Dermis blood vessel endothelial cell (primary cell): ENCODE data around the gene POLR3H. TPM values are rescaled to one million over a fixed set of nuclear protein-coding genes. Genes with fewer than 3 reads are reported as not detected.
A peak's percentile ranks its signal among the peaks of the same experiment; 100 is the strongest.
"Not testable (repeated sequence)": the region's sequence is repeated elsewhere in the genome, so short reads cannot be mapped to it uniquely, and the experiment has no call there.

Source experiments
- DNase-seq: peaks from one replicate; pipeline ENCODE4 v3.0.0; 2010
- total RNA-seq: library from RNA; depleted of rRNA; stranded (reverse); fragments of >200 nt; gene quantifications from 2 replicates; pipeline ENCODE4 v1.2.3, GENCODE V29; 2014

POLR3H gene, protein sequence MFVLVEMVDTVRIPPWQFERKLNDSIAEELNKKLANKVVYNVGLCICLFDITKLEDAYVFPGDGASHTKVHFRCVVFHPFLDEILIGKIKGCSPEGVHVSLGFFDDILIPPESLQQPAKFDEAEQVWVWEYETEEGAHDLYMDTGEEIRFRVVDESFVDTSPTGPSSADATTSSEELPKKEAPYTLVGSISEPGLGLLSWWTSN
- total RNA-seq, result 11.7 and 20.3 TPM in 2 replicates

DNA sequence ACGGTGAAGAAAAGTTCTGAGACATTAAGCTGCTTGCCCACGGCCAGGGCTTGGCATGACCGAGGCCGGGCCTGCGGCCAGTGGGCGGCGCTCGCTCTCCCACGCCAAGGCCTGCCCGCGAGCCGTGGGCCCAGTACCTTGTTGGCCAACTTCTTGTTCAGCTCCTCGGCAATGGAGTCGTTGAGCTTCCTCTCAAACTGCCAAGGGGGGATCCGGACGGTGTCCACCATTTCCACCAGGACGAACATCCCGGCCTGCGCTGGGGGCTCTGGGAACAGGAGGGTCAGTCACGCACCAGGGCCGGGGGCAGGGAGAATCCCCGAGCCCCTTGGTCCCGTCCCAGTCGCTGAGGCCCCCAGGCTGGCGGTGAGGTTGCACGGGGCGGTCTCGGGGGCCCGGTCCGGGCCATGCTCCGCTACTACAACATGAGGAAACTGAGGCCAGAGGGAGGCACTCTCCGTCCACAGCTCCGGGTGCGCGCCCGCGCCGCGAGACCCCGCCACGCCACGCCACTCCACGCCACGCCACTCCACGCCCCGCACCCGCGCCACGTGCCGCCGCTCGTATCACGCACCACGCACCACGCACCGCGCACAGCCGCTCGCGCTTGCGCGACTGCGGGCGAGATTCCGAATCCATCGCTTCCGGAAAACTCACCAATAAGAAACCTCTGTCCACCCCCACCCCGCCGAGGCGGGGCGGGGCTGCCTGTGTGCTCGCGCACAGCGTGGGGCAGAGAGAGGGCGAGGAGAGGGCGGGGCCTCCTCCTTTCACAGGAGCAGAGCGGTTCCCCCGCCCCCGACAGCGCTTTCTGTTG, at the start of gene POLR3H:
POLR3H (minus strand) TSS at position 617 of the 817 bp plus-strand sequence; CDS start at position 248, 369 bp downstream.
- DNase-seq, result peak; percentile 98

DNA sequence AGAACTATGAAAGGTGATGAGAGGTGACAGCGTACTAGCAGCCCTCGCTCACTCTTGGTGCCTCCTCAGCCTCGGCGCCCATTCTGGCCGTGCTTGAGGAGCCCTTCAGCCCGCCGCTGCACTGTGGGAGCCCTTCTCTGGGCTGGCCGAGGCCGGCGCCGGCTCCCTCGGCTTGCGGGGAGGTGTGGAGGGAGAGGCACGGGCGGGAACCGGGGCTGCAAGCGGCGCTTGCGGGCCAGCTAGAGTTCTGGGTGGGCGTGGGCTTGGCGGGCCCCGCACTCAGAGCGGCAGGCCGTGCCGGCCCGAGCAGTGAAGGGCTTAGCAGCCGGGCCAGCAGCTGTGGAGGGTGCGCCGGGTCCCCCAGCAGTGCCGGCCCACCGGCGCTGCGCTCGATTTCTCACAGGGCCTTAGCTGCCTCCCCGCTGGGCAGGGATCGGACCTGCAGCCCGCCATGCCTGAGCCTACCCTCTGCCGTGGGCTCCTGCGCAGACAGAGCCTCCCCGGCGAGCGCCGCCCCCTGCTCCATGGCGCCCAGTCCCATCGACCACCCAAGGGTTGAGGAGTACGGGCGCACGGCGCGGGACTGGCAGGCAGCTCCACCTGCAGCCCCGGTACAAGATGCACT, 49.2 kb upstream of the POLR3H start:
- DNase-seq, result not testable (repeated sequence)

DNA sequence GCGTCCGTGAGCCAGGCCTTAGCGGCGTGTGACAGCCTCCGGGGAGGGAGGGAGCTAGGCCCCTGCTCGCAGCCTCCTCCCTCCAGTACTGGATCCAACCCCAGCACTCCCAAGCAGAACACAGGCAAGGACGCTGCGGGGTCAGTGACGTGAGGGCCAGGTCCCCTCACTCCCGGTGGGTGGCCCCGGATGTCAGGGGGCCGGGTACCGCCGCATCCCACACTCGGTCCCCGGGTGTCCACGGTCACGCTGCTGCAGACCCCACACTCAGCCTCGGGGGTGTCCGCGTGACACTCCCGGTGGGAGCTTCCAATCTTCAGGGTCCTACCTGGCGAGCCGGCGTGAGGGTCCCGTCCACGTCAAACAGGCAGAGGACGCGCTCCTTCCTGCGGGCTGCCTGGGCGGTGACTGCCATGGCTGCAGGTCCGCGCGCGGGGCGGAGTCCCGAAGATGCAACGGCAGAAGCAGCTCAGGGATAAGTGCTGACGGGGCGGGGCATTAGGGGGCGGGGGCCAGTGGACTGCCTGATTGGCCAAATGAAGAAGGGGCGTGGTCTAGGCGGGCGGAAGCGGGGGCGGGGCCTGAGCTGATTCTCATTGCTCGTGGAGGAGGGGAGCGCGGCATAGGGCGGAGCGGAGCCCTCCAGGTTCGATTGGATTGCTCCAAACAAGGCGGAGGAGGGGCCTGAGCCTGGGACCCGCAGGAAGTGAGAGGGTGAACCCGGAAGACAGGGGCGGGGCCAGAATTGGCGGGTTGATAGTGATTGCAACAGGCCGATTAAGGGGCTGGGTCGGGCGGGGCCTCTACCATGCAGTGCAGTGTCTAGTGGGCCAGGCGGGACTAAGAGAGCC, 45.3 kb upstream of the POLR3H start, which contains the start of gene PMM1:
PMM1 (minus strand) TSS at position 450 of the 851 bp plus-strand sequence; CDS start at position 415, 35 bp downstream.
- DNase-seq, result peak; percentile 100

DNA sequence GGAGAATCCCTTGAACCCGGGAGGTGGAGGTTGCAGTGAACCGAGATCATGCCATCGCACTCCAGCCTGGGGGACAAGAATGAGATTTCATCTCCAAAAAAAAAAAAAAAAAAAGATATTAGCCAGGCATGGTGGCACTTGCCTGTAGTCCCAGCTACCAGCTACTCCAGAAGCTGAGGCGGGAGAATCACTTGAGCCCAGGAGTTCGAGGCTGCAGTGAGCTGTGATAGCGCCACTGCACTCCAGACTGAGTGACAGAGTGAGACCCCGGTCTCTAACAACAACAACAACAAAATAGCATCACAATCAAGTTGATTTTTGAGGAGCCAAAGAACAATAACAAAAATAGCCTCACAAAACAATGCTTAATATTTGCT, 43.1 kb upstream of the POLR3H start:
- DNase-seq, result no peak

DNA sequence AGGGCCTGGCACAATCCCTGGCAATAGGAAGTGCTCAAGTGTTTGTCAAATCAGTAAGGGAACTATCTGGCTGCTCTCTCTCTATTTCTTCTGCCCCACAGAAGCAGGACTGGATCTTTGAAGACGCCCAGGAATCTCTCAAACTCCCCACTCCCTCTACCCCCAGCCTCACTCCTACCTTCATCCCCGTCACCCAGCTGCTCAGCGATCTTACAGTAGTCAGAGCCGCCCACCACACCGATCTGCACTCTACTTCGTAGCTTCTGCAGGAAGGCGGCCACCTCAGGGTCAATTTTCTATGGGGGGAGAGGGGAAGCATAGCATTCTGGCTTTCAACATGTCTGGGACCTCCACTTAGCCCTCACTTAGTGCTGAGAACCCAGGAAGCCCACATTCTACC, 41.6 kb upstream of the POLR3H start:
- DNase-seq, result no peak

DNA sequence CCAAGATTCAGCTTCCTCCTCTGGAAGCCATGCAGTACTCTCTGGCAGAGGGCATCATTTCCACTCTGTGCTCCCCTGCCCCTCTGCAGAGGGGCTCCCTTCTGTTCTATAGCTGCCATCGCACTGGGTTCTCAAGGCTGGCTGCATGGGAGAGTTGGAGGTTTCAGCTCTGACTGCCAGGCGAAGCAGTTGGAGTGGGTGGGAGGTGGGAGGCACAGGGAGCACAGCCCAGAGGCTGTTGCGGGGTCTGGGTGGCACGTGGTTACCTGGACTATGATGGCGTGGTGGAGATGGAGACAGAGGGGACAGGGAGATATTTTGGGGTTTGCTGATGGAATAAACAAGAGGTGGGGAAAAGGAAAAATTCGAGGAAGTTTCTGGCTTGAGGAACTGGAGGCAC, 40.6 kb upstream of the POLR3H start:
- no peak for DNase-seq

DNA sequence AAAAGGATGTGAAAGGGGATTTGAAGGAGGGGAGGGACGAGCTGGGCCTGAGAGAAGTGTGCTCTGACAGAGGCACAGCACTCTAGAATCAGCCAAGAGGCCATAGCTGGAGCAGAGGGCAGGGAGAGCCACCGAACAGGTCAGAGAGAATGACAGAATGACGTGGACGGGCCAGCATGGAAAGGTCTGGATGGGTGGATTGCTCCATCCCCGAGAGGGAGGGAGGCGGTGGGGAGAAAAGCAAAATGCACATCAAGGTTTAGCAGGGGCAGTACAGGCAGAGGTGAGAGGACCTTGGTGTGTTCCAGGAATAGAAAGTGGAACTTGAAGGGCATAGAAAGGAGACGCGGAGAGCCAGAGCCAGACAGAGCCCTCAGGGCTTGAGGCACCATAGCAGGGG, 38.4 kb upstream of the POLR3H start:
- DNase-seq, result no peak

DNA sequence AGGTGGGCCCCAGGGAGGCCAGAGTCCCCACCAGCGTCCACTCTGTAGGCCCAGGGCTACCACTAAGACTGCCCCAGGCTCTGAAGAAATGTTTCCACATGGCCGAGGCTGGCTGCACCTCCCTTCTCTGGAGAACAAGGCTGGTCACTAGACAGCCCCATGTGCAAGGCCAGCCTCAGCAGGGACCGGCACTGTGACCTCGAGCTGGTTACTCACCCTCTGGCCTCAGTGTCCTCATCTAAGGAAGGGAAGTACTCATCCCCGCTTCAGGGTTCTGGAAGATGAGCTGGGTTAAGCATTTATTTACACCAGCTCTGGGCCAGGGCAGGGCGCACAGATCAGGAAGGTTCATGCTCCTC, 35.7 kb upstream of the POLR3H start:
- no peak for DNase-seq

DNA sequence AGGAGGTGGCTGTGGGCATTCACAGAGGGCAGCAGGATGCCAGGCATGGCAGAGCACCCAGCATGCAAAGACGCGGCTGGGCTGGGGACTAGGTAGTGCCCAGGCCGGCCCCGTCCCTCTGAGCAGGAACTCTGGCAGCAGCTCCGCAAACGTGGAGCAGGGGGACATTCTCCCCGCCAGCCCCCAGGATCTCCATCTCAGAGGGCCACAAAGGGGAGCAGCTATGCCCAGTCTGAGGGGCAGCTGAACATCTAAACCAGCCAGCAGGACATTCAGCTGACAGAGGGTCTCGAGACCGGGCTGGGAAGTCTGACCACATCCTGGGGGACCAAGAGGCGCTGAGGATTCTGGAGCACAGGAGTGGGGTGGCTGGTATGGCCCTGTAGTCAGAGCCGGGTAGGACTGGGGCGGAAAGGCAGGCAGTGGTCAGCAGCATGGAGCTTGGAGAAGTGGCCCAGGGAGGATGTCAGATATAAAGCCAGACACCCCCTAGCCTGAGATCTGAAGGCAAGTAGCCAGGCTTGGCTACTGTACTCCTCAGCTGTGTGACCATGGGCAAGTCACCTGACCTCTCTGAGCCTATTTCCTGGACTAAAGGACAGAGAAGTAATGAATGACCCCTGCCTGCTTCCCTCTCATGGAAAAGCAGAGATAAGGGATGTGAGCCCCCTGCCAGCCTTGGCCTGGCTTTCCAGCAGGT, 35.2 kb upstream of the POLR3H start:
- DNase-seq, result no peak

DNA sequence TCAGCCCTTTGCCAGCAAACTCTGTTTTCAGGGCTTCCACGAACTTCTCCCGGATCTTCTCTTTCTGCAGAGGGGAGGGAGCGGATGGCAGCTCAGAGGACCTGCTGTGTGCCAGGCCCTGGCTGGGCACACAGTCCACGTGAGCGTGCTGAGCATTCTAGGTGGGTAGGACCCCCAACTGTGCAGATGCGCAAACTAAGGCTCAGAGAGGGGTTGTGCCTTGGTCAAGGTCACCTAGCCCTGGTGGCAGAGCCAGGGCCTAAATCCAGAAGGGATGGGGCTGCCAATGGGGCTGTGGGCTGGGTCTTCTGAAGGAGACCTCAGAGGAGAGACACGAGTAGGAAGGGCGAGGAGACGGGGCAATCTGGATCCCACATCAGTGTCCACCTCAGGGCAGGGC, 34.5 kb upstream of the POLR3H start:
- DNase-seq, result no peak

DNA sequence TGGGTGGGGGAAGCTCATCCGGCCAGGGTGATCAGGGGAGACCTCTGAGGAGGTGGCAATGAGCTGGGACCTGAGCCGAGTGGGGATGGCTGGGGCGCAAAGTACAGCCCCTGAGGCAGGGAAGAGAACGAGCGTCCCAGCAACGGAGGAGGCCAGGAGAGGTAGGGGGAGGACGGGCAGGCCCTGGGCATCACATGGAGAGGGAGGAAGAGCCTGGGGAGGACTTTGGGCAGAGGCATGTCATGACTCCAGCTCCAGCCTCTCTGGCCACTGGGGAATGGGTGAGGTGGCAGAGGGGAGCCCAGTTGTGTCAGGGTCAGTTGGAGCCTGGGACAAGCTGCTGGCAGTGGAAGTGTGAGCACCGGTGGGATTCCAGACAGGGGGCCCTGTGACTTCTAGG, 33.8 kb upstream of the POLR3H start:
- DNase-seq, result no peak

DNA sequence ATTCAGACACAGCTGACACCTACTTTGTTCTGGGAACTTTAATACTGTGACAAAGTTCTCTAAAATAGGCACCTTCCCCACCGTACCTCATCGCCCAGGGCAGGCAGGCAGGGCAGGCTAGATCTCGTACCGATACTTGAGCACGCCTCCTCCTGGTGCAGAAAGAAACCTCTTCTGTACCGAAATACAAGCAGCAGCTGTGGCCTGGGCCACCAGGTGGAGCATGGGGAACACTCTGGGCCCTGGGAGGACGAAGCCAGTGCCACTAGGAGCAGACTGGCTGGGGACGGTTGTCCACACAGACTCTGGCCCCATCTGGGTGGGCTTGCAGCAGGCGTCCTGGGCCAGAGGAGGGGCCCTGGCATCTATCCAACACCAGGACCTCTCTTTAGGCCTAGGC, 32.6 kb upstream of the POLR3H start:
- DNase-seq, result peak; percentile 69

DNA sequence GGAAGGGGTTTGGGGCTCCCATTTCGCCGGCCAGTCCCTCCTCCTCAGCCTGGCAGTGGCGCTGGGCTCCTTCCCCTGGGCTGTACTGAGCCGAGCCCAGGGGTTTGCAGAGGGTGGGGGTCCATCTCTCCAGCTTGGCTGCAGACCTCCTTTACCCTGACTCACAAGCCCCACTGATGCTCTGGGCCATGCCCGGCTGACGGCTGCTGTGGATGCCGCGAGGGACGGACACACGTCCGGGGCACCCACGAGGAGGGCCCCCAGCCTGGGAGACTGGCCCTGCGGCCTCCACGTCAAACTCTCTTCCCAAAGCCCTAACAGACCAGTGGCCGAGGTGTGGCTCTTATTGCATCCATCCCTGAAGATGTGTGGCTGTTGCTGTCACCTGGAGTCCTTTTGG, 31.3 kb upstream of the POLR3H start:
- DNase-seq, result no peak

DNA sequence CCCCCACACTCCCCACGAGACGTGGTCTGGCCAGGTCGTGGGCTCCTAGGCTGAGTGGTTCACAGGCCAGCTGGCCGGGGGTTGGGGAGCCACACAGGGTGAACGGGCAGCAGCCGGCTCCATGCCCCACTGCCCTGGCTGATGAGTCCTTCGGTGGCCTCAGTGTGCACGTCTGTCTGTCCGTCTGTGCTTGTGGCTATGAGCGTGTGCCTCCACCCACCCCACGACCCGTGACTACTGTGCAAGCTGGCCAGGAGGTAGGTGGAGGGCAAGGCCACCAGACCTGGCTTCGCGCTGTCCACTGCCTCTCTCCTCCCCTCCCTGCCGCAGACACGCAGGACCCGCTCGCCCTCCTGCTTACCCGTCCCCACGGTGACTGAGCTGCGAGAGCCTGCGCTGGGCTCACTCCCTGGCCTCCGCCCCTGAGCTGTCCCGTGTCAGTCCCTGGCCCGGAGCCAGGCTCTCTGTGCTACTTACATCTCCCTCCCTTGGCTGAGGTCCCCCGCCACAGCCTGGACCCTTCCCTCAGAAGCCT, 30.6 kb upstream of the POLR3H start:
- no peak for DNase-seq

DNA sequence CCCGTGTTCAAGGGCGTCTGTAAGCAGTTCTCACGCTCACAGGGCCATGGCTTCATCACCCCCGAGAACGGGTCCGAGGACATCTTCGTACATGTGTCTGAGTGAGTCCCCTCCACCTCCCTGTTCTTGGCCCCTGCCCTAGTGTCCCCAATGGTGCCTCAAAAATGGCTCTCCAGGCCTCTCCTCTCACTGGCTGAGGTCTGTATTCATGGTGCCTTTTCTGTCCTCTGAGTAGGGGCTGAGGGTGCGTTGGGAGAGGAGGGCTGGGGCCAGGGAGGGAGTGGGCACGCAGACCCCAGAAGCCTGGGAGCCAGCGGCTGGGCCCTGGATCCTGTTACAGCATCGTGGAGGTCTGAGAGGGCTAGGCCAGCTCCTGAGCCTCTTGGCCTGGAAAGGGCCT, 29.4 kb upstream of the POLR3H start:
- DNase-seq, result no peak

DNA sequence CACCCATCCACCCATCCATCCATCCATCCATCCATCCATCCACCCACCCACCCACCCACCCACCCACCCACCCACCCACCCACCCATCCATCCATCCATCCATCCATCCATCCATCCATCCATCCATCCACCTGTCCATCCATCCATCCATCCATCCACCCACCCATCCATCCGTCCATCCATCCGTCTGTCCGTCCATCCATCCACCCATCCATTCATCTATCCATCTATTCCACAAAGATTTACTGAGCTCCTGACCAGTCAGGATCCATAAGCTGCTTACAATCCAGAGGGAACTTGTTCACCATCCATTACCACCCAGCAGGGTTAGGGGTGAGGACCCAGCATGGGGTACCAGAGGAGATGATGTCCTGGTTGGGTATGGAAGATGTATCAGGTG, 28.0 kb upstream of the POLR3H start:
- not testable (repeated sequence) for DNase-seq

DNA sequence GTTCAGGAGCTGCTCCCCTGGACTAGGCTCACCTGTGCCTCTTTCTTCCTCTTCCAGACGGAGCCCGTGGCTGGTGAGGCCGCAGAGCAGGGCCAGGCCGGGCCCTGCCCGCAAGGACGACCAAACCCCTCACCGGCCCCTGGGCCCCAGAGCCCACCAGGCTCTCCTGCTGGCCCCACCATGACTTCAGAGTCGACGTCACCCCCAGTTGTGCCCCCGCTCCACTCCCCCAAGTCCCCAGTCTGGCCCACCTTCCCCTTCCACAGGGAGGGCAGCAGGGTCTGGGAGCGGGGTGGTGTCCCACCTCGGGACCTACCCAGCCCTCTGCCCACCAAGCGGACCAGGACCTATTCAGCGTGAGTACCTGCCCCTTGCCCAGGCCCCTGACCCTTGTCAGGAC, 27.5 kb upstream of the POLR3H start:
- DNase-seq, result no peak

DNA sequence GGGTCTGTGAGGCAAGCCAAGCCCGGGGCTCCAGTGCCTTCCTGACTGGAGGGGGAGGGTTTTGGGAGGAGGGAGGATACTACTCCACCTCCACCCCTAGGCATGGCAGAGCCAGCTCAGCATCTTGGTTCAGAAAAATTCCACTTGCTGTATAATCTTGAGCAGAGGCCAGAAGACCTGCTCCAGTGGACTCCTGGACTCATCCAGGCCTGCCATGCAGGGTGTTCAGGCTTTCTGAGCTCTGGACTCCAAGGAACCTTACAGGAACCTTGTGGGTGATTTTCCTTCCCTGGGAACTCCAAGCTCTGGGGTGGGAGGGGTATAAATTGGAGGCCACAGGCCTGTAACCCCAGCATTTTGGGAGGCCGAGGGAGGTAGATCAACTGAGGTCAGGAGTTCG, 26.0 kb upstream of the POLR3H start:
- no peak for DNase-seq

DNA sequence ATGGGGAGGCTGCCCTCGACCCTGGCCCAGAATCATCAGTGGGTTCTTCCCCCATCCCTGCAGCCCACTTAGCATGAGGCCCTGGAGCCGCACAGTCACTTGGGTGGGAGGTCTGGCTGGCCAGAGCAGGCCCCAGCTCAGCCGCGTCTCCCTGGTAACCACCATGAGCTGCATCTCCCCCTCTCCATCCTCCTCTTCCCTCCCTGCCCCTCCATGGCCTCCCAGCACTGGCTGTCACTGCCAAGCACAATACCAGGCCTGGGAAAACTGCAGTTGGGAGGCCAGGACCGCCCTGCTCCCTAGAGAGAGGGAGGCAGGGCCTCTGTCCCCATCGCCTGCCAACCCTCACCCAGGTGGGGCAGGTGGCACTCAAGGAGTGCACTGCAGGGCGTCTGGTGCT, 24.5 kb upstream of the POLR3H start:
- no peak for DNase-seq

DNA sequence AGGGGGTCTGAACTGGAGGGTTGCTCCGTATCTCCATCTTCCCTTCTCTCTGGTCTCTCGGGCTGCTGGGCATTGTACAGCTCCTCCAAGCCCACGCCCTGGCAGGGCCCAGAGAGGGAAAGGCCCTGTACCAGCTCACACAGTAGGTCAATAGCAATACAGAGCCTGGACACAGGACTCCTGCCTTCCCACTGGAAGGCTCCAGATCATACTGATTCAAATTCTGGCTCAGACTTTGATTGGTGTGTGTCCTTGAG, 23.2 kb upstream of the POLR3H start:
- DNase-seq, result no peak

DNA sequence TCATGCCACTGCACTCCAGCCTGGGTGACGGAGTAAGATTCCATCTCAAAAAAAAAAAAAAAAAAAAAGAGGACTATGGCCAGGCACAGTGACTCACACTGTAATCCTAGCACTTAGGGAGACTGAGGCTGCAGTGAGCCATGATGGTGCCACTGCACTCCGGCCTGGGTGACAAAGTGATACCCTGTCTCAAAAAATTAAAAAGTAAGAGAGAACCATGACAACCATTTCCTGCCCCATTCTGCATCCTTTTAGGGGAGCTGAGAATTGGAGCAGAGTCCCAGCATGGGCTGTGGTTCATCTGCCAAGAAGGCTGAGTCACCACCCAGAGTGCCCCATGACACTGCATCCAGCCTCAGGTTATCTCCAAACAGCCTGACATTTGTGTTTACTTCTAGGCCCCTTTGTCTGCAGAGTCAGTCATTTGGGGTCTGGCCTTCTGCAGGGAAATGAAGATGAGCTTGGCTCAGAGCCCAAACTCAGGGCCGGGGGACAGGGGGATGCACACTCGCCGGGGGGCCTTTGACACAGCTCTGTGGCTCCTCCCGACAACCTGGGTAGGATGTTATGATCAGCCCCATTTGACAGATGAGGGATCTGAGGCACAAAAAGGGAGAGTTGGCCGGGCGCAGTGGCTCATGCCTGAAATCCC, 21.3 kb upstream of the POLR3H start:
- peak; percentile 74 for DNase-seq

DNA sequence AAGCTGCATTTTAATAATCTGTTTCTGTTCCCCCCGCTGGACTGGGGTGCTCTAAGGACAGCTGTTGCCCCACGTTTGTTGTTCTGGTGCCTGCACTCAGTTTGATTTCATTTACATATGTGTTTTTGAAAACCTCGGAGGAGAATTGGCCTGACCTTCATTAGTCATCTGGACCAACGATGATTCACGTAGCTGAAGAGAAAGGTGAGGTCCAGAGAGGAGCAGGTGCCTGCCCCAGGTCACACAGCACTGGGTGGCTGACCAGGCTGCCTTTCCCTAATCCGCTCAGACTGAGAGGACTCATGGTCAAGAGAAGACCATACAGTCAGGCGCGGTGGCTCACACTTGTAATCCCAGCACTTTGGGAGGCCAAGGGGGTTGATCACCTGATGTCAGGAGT, 20.3 kb upstream of the POLR3H start:
- no peak for DNase-seq
